HepG2 (cell line): Measurements from ENCODE around the gene RER1. TPM values are rescaled to one million over a fixed set of nuclear protein-coding genes. Genes with fewer than 3 reads are reported as not detected.

Experiments
- ATAC-seq: fragments of 200-7000 bp; cut with Tn5 transposase; 3 replicates; pipeline ENCODE4 v1.9.1; 2020; ENCODE audit warnings: mild to moderate bottlenecking, moderate library complexity
- BruUV-seq: library from RNA; stranded (reverse); fragments of 400-500 nt; replicated peaks from 2 replicates; lab custom pipeline; 2021; lab: Mats Ljungman, UMichigan
- CTCF ChIA-PET: fragments of 300-600 bp; formaldehyde crosslinking; extraction: SDS; loops from one replicate; lab custom pipeline; 2021; ENCODE audit warnings: low total read pairs, inconsistent platforms, low intra/inter-chr PET ratio; lab: Yijun Ruan, JAX
- POLR2A ChIA-PET: fragments of 350-600 bp; sonication (Branson Sonifier 250); formaldehyde crosslinking; loops from one replicate; lab custom pipeline; 2020; ENCODE audit warnings: antibody characterized with exemption, inconsistent platforms; lab: Yijun Ruan, JAX
- DNase-seq: peaks from one replicate; pipeline ENCODE4 v3.0.0-alpha.2; 2015; ENCODE audit warnings: low spot score
- FAIRE-seq: peaks from 3 replicates; lab custom pipeline; 2011; peaks lifted over from hg19 to GRCh38; lab: Jason Lieb, UNC
- H2AFZ ChIP-seq: one replicate; pipeline ENCODE4 v1.6.1; 2011; ENCODE audit warnings: low read length, inconsistent platforms
- H3K27ac ChIP-seq: fragments of 300-600 bp; 3 replicates; pipeline ENCODE4 v1.8.0; 2011; ENCODE audit warnings: mixed run types, mild to moderate bottlenecking, mixed read lengths, low read length, inconsistent platforms; ENCODE audit not compliant: insufficient read depth; ENCODE audit errors: extremely low read length
- H3K27me3 ChIP-seq, 2 experiments: fragments of 200-600 bp in 1 of 2; 2 replicates in 1 of 2; 3 replicates in 1 of 2; pipeline versions ENCODE4 v1.6.0 to v1.8.0; 2011; ENCODE audit warnings: low read length in 2 of 2, mild to moderate bottlenecking in 2 of 2, moderate library complexity in 2 of 2, inconsistent platforms in 1 of 2; ENCODE audit not compliant: insufficient read depth in 2 of 2, control insufficient read depth in 1 of 2
- H3K36me3 ChIP-seq, 2 experiments: fragments of 200-600 bp in 1 of 2; replicated peaks in 1 of 2; 2 replicates in 1 of 2; 3 replicates in 1 of 2; pipeline versions ENCODE4 v1.5.1 to v1.8.0; 2011; ENCODE audit warnings: low read length in 2 of 2, inconsistent platforms in 1 of 2; ENCODE audit not compliant: insufficient read depth in 2 of 2, control insufficient read depth in 1 of 2
- H3K4me1 ChIP-seq: 2 replicates; pipeline ENCODE4 v1.5.1; 2012; ENCODE audit warnings: low read length, inconsistent platforms; ENCODE audit not compliant: insufficient read depth
- H3K4me2 ChIP-seq: 2 replicates; pipeline ENCODE4 v1.6.0; 2011; ENCODE audit warnings: low read depth, low read length, inconsistent platforms
- H3K4me3 ChIP-seq, 3 experiments: fragments of 200-600 bp in 1 of 3; sonication (generic), shearing (Covaris generic) in 1 of 3; replicated peaks in 1 of 3; 2 replicates each; pipeline ENCODE4 v1.5.1; 2011 to 2016; ENCODE audit warnings: low read length in 3 of 3, inconsistent platforms in 2 of 3, low read depth in 2 of 3, mild to moderate bottlenecking in 2 of 3, control low read depth in 1 of 3, mixed read lengths in 1 of 3; ENCODE audit not compliant: insufficient read depth in 1 of 3
- H3K79me2 ChIP-seq: one replicate; pipeline ENCODE4 v1.6.1; 2011; ENCODE audit warnings: low read length, inconsistent platforms; ENCODE audit not compliant: insufficient read depth
- H3K9ac ChIP-seq: 2 replicates; pipeline ENCODE4 v1.6.0; 2011; ENCODE audit warnings: mild to moderate bottlenecking, low read depth, low read length, inconsistent platforms; ENCODE audit not compliant: insufficient read depth
- H3K9me3 ChIP-seq: 2 replicates; pipeline ENCODE4 v1.5.1; 2012; ENCODE audit warnings: mild to moderate bottlenecking, low read length
- H4K20me1 ChIP-seq: 2 replicates; pipeline ENCODE4 v1.6.0; 2011; ENCODE audit warnings: inconsistent platforms, mild to moderate bottlenecking, low read length, moderate library complexity; ENCODE audit not compliant: insufficient read depth
- DMAP1 ChIP-seq: IDR thresholded peaks from 2 replicates; pipeline ENCODE4 v1.6.1; 2016
- FOXK1 ChIP-seq: sonication (generic); formaldehyde crosslinking; IDR thresholded peaks from 2 replicates; pipeline ENCODE4 v1.4.0; 2020; ENCODE audit warnings: low read depth, missing genetic modification reagents, borderline replicate concordance
- ZNF180 ChIP-seq: sonication (generic); formaldehyde crosslinking; IDR thresholded peaks from 2 replicates; pipeline ENCODE4 v1.4.0; 2020; ENCODE audit warnings: low read depth, missing genetic modification reagents, borderline replicate concordance
- ZNF253 ChIP-seq: sonication (generic); formaldehyde crosslinking; IDR thresholded peaks from 2 replicates; pipeline ENCODE4 v1.8.0; 2022; ENCODE audit warnings: mild to moderate bottlenecking, missing genetic modification reagents, borderline replicate concordance
- ZNF558 ChIP-seq: sonication (generic); formaldehyde crosslinking; IDR thresholded peaks from 2 replicates; pipeline ENCODE4 v1.9.0; 2022; ENCODE audit warnings: mild to moderate bottlenecking, missing genetic modification reagents, borderline replicate concordance
- WGBS: methylation state at CpG from one replicate; pipeline ENCODE4 v1.1.6; 2017; ENCODE audit warnings: low lambda C conversion rate; 5-methylcytosine and 5-hydroxymethylcytosine counted together
- in situ Hi-C: cut with HindIII; loops from 2 replicates; pipeline ENCODE4 v1.10.0; 2017; ENCODE audit warnings: low pct_unique_long_range_greater_than_20kb; ENCODE audit not compliant: extremely low pct_ligation_motif_present
- intact Hi-C: fragments of 100-400 bp; cut with micrococcal nuclease; formaldehyde crosslinking; loops from one replicate; pipeline ENCODE4 v1.10.0; 2022; ENCODE audit not compliant: unreplicated experiment
- polyA plus RNA-seq, 8 experiments: library from polyadenylated mRNA; depleted of rRNA in 3 of 8; stranded (reverse) in 7 of 8; unstranded in 1 of 8; fragments of >200 nt; fragmentation: Illumina TruSeq in 4 of 8; extraction: Trizol in 4 of 8; gene quantifications; 2 replicates each; pipeline versions ENCODE4 v1.2.1 to v1.2.3, GENCODE V29; 2011 to 2016; ENCODE audit warnings: low read depth in 4 of 8, missing spikeins in 1 of 8, mixed read lengths in 1 of 8; ENCODE audit not compliant: insufficient read depth in 1 of 8
- total RNA-seq, 5 experiments: library from RNA; depleted of rRNA; stranded (reverse); fragments of >200 nt; fragmentation: Illumina TruSeq; extraction: Trizol; gene quantifications; 2 replicates each; pipeline ENCODE4 v1.2.3, GENCODE V29; 2016; ENCODE audit warnings: low read depth in 1 of 5
- TF ChIP-seq, protein P1 (sequence below): sonication (generic); formaldehyde crosslinking; IDR thresholded peaks from 2 replicates; pipeline ENCODE4 v1.4.0; 2020; ENCODE audit warnings: missing genetic modification reagents
- TF ChIP-seq, protein P2 (sequence below): sonication (generic); formaldehyde crosslinking; IDR thresholded peaks from 2 replicates; pipeline ENCODE4 v1.5.0; 2020; ENCODE audit warnings: missing genetic modification reagents
- TF ChIP-seq, protein P3 (sequence below): sonication (generic); formaldehyde crosslinking; IDR thresholded peaks from 2 replicates; pipeline ENCODE4 v1.5.0; 2020; ENCODE audit warnings: missing genetic modification reagents
- TF ChIP-seq, protein P4 (sequence below): sonication (generic); formaldehyde crosslinking; IDR thresholded peaks from 2 replicates; pipeline ENCODE4 v1.4.0; 2020; ENCODE audit warnings: missing genetic modification reagents
- TF ChIP-seq, protein P5 (sequence below): sonication (generic); formaldehyde crosslinking; conservative IDR thresholded peaks from 2 replicates; pipeline ENCODE4 v1.8.1; 2023; ENCODE audit warnings: missing genetic modification reagents
- TF ChIP-seq, protein P6 (sequence below): IDR thresholded peaks from 2 replicates; pipeline ENCODE4 v1.6.1; 2016; ENCODE audit warnings: mild to moderate bottlenecking

RER1 gene
- total and polyA plus RNA-seq, 2 of the 13 experiments (the other 11 are each of a cell fraction or from before 2014, with no cell fraction given) = 128 to 164 TPM

DNA sequence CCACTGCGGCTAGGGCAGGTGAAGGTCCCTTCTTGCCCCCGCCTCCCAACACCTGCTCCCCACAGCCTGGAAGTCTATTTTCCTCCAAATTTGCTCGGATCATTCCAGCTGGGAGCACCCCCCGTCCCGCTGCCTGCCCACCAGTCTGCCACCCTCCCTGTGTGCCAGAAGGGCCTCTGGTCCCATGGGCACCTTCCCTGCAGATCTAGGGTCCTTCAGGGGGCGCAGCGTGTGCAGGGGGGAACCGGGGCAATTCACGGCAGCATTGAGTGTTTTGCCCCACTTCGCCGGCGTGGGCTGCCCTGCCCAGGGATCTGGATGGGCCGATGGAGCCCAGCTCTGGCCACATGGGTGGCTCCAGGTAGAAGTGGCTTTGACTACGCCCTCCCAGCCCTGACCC, 47.0 kb downstream of the RER1 start:
- H3K79me2 ChIP-seq = no peaks in the 10 kb centered on the region
- peaks cover 7% of the 10 kb centered on the region; the same call in 1 of the 2 replicates for H4K20me1 ChIP-seq
- CTCF ChIA-PET = no interaction called here
- no peak overlapping the region for H3K4me2 ChIP-seq
- no peaks in the 10 kb centered on the region for H3K9me3 ChIP-seq
- no TSS peak for BruUV-seq
- POLR2A ChIA-PET = no interaction called here
- no peak overlapping the region for H3K27ac ChIP-seq
- no peak overlapping the region for H3K9ac ChIP-seq
- in situ Hi-C loops (no loop called here), intact Hi-C loops (no loop called here)
- 11% methylated on average over 7 of the region's 14 CpGs for WGBS
- no peak overlapping the region for H3K4me3 ChIP-seq
- no peaks in the 10 kb centered on the region for H3K4me1 ChIP-seq
- H3K36me3 ChIP-seq = no peaks in the 10 kb centered on the region
- H2AFZ ChIP-seq = no peak overlapping the region
- FAIRE-seq (no peak), ATAC-seq (no peak), DNase-seq (no peak)
- peaks cover 31 to 75% of the 10 kb centered on the region in 2 experiments for H3K27me3 ChIP-seq
- no peak for TF ChIP-seq ZNF180 (CRISPR knock-in tag)
- TF ChIP-seq FOXK1 (CRISPR knock-in tag) = no peak
- TF ChIP-seq, protein P1, sequence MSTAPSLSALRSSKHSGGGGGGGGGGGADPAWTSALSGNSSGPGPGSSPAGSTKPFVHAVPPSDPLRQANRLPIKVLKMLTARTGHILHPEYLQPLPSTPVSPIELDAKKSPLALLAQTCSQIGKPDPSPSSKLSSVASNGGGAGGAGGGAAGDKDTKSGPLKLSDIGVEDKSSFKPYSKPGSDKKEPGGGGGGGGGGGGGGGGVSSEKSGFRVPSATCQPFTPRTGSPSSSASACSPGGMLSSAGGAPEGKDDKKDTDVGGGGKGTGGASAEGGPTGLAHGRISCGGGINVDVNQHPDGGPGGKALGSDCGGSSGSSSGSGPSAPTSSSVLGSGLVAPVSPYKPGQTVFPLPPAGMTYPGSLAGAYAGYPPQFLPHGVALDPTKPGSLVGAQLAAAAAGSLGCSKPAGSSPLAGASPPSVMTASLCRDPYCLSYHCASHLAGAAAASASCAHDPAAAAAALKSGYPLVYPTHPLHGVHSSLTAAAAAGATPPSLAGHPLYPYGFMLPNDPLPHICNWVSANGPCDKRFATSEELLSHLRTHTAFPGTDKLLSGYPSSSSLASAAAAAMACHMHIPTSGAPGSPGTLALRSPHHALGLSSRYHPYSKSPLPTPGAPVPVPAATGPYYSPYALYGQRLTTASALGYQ (CRISPR knock-in tag) = no peak
- TF ChIP-seq, protein P2, sequence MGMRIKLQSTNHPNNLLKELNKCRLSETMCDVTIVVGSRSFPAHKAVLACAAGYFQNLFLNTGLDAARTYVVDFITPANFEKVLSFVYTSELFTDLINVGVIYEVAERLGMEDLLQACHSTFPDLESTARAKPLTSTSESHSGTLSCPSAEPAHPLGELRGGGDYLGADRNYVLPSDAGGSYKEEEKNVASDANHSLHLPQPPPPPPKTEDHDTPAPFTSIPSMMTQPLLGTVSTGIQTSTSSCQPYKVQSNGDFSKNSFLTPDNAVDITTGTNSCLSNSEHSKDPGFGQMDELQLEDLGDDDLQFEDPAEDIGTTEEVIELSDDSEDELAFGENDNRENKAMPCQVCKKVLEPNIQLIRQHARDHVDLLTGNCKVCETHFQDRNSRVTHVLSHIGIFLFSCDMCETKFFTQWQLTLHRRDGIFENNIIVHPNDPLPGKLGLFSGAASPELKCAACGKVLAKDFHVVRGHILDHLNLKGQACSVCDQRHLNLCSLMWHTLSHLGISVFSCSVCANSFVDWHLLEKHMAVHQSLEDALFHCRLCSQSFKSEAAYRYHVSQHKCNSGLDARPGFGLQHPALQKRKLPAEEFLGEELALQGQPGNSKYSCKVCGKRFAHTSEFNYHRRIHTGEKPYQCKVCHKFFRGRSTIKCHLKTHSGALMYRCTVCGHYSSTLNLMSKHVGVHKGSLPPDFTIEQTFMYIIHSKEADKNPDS (CRISPR knock-in tag) = no peak
- TF ChIP-seq, protein P3, sequence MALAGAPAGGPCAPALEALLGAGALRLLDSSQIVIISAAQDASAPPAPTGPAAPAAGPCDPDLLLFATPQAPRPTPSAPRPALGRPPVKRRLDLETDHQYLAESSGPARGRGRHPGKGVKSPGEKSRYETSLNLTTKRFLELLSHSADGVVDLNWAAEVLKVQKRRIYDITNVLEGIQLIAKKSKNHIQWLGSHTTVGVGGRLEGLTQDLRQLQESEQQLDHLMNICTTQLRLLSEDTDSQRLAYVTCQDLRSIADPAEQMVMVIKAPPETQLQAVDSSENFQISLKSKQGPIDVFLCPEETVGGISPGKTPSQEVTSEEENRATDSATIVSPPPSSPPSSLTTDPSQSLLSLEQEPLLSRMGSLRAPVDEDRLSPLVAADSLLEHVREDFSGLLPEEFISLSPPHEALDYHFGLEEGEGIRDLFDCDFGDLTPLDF (CRISPR knock-in tag) = no peak
- no peak for TF ChIP-seq DMAP1
- TF ChIP-seq, protein P4, sequence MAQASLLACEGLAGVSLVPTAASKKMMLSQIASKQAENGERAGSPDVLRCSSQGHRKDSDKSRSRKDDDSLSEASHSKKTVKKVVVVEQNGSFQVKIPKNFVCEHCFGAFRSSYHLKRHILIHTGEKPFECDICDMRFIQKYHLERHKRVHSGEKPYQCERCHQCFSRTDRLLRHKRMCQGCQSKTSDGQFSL = no peak
- TF ChIP-seq ZNF558 (CRISPR knock-in tag) = no peak
- TF ChIP-seq, protein P5, sequence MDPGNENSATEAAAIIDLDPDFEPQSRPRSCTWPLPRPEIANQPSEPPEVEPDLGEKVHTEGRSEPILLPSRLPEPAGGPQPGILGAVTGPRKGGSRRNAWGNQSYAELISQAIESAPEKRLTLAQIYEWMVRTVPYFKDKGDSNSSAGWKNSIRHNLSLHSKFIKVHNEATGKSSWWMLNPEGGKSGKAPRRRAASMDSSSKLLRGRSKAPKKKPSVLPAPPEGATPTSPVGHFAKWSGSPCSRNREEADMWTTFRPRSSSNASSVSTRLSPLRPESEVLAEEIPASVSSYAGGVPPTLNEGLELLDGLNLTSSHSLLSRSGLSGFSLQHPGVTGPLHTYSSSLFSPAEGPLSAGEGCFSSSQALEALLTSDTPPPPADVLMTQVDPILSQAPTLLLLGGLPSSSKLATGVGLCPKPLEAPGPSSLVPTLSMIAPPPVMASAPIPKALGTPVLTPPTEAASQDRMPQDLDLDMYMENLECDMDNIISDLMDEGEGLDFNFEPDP = no peak
- TF ChIP-seq ZNF253 (CRISPR knock-in tag) = no peak
- TF ChIP-seq, protein P6, sequence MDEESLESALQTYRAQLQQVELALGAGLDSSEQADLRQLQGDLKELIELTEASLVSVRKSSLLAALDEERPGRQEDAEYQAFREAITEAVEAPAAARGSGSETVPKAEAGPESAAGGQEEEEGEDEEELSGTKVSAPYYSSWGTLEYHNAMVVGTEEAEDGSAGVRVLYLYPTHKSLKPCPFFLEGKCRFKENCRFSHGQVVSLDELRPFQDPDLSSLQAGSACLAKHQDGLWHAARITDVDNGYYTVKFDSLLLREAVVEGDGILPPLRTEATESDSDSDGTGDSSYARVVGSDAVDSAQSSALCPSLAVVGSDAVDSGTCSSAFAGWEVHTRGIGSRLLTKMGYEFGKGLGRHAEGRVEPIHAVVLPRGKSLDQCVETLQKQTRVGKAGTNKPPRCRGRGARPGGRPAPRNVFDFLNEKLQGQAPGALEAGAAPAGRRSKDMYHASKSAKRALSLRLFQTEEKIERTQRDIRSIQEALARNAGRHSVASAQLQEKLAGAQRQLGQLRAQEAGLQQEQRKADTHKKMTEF = no peak
